Spleen (tissue), 11 donors: ENCODE results near the gene KHDC4. TPM values are rescaled to one million over a fixed set of nuclear protein-coding genes. Genes with fewer than 3 reads are reported as not detected.

Source experiments
- DNase-seq: peaks from one replicate; pipeline ENCODE4 v3.0.0-alpha.2; 2020
- H3K27ac ChIP-seq, 8 donors: fragments of 200-600 bp; sonication (generic) in 7 of 8; 1 replicate in 4 of 8; 2 replicates in 4 of 8; pipeline versions ENCODE4 v1.5.0 to v1.8.0; 2016 to 2021; ENCODE audit warnings: inconsistent platforms in 4 of 8, mild to moderate bottlenecking in 4 of 8, moderate library complexity in 1 of 8
- H3K27me3 ChIP-seq, 7 donors: fragments of 200-600 bp; sonication (generic) in 6 of 7; replicated peaks in 1 of 7; 1 replicate in 4 of 7; 2 replicates in 3 of 7; pipeline versions ENCODE4 v1.5.0 to v1.8.0; 2016 to 2021; ENCODE audit warnings: inconsistent platforms in 3 of 7, mild to moderate bottlenecking in 1 of 7
- H3K36me3 ChIP-seq, 6 donors: fragments of 200-600 bp; sonication (generic) in 5 of 6; 1 replicate in 4 of 6; 2 replicates in 2 of 6; pipeline versions ENCODE4 v1.5.0 to v1.8.0; 2016 to 2021; ENCODE audit warnings: inconsistent platforms in 2 of 6
- H3K4me1 ChIP-seq, 6 donors: fragments of 200-600 bp; sonication (generic) in 5 of 6; 1 replicate in 3 of 6; 2 replicates in 3 of 6; pipeline versions ENCODE4 v1.5.0 to v1.8.0; 2016 to 2021; ENCODE audit warnings: inconsistent platforms in 3 of 6
- H3K4me3 ChIP-seq, 8 donors: fragments of 200-600 bp; sonication (generic) in 7 of 8; 1 replicate in 4 of 8; 2 replicates in 4 of 8; pipeline versions ENCODE4 v1.5.0 to v1.8.0; 2016 to 2021; ENCODE audit warnings: inconsistent platforms in 4 of 8, mild to moderate bottlenecking in 4 of 8, moderate library complexity in 2 of 8
- H3K9me3 ChIP-seq, 8 donors: fragments of 200-600 bp; sonication (generic) in 7 of 8; 1 replicate in 4 of 8; 2 replicates in 4 of 8; pipeline versions ENCODE4 v1.5.0 to v1.8.0; 2016 to 2021; ENCODE audit warnings: inconsistent platforms in 4 of 8
- POLR2A ChIP-seq, 3 donors: fragments of 450-650 bp; IDR thresholded peaks; one replicate each; pipeline ENCODE4 v1.5.1; 2017; ENCODE audit warnings: antibody characterized with exemption in 3 of 3, mild to moderate bottlenecking in 1 of 3
- POLR2AphosphoS5 ChIP-seq, 3 donors: sonication (generic); formaldehyde crosslinking; IDR thresholded peaks; one replicate each; pipeline ENCODE4 v1.5.1; 2017; ENCODE audit warnings: antibody characterized with exemption in 3 of 3
- WGBS, 5 donors: extraction: QIAGEN DNeasy Blood & Tissue Kit in 3 of 5; methylation state at CpG; one replicate each; pipeline versions ENCODE4 v1.1.5 to v1.1.7; 2013 to 2018; 5-methylcytosine and 5-hydroxymethylcytosine counted together
- intact Hi-C: fragments of 100-400 bp; cut with DNase I; formaldehyde crosslinking; loops from one replicate; pipeline ENCODE4 v1.15.0; 2023; ENCODE audit warnings: low total_unique reads
- polyA plus RNA-seq, 3 donors: library from polyadenylated mRNA; stranded (reverse); fragments of 200-250 nt; gene quantifications; one replicate each; pipeline ENCODE4 v1.2.1, GENCODE V29; 2013
- total RNA-seq, 7 donors: library from RNA; depleted of rRNA in 3 of 7; stranded (reverse); fragments of >200 nt in 3 of 7; fragmentation: NEBNext Ultra II Directional in 4 of 7; extraction: Animal tissue kit (Norgen Biotek cat#: 25700) in 4 of 7; gene quantifications; one replicate each; pipeline versions ENCODE4 v1.1.0 to v1.2.1, GENCODE V29; 2016 to 2021
- TF ChIP-seq, protein P1 (sequence below), 11 experiments: fragments of 200-600 bp in 7 of 11; fragments of 450-650 bp in 4 of 11; sonication (generic) in 4 of 11; IDR thresholded peaks in 8 of 11; conservative IDR thresholded peaks in 3 of 11; 1 replicate in 7 of 11; 2 replicates in 4 of 11; pipeline versions ENCODE4 v1.4.0 to v1.8.0; 2016 to 2021; ENCODE audit warnings: antibody characterized with exemption in 11 of 11, inconsistent platforms in 4 of 11, mild to moderate bottlenecking in 1 of 11
- donor health status: healthy with polysubstance abuse.
- donor health status: DM: no; HTN: no; CAD: no; lungs with moderate emphysema.
- donor health status: DM: no; HTN: no; CAD: no.
- donor health status: Bipolar disorder and iron deficiency.
- donor health status: healthy.
- donor health status: DM: no; HTN: no; CAD: no.
- donor health status: DM: yes; HTN: yes; CAD: no.

The KHDC4 gene
- total and polyA plus RNA-seq, 10 donors, result 24.9 to 70.5 (median 50.7) TPM

DNA sequence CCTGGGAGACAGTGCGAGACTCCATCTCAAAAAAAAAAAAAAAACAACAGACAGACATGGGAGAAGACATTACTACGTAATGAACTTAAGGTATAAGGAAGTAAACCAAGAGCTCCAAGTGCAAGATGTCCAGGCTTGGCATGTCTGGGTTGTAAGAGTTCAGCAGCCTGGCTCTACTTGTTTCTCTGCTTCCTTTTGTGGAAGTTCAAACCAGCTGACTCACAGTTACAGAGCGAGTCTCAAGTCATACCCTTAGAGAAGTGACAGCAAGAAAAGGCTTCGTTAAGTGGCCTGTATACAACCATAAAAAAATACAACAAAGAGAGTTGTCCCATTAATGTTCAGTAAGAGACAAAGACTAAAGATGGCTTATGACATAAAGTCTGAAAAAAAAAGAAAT, 24.3 kb downstream of the KHDC4 start:
- intact Hi-C loops, result no loop called here
- WGBS, 5 donors, result 45 to 61% (median 47%) methylated on average over 4 of the region's 4 CpGs
- H3K27ac ChIP-seq, result peak overlapping the region; percentile 76 to 94 (median 92)
- DNase-seq, result no peak
- peak in 1 of 3 donors; percentile 41 for TF ChIP-seq POLR2AphosphoS5 (IDR thresholded peaks at IDR 0.05)
- TF ChIP-seq, protein P1, sequence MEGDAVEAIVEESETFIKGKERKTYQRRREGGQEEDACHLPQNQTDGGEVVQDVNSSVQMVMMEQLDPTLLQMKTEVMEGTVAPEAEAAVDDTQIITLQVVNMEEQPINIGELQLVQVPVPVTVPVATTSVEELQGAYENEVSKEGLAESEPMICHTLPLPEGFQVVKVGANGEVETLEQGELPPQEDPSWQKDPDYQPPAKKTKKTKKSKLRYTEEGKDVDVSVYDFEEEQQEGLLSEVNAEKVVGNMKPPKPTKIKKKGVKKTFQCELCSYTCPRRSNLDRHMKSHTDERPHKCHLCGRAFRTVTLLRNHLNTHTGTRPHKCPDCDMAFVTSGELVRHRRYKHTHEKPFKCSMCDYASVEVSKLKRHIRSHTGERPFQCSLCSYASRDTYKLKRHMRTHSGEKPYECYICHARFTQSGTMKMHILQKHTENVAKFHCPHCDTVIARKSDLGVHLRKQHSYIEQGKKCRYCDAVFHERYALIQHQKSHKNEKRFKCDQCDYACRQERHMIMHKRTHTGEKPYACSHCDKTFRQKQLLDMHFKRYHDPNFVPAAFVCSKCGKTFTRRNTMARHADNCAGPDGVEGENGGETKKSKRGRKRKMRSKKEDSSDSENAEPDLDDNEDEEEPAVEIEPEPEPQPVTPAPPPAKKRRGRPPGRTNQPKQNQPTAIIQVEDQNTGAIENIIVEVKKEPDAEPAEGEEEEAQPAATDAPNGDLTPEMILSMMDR (IDR thresholded peaks at IDR 0.05 in 8 of 11, conservative IDR thresholded peaks at IDR 0.05 in 3 of 11), result no peak
- peaks cover 0 to 83% (median 69%) of the 10 kb centered on the region in 6 donors for H3K36me3 ChIP-seq
- peak overlapping the region; percentile 58 to 84 (median 69) for H3K4me3 ChIP-seq
- peaks cover 13 to 47% (median 29%) of the 10 kb centered on the region in 6 donors for H3K4me1 ChIP-seq
- no peaks in the 10 kb centered on the region for H3K27me3 ChIP-seq
- H3K9me3 ChIP-seq, result no peaks in the 10 kb centered on the region

GRCh38 chr1:155904261-155904660, 30.0 kb downstream of the KHDC4 start:
- peaks cover 6 to 100% (median 93%) of the 10 kb centered on the region in 6 donors for H3K36me3 ChIP-seq
- WGBS, 5 donors, result 92 to 96% (median 95%) methylated on average over 12 of the region's 12 CpGs
- TF ChIP-seq POLR2A (IDR thresholded peaks at IDR 0.05) (no peak), POLR2AphosphoS5 (IDR thresholded peaks at IDR 0.05) (no peak)
- TF ChIP-seq, protein P1 (IDR thresholded peaks at IDR 0.05 in 8 of 11, conservative IDR thresholded peaks at IDR 0.05 in 3 of 11), result no peak
- H3K9me3 ChIP-seq, result no peaks in the 10 kb centered on the region
- intact Hi-C loops, result no loop called here
- no peak for DNase-seq
- H3K4me3 ChIP-seq, result no peak overlapping the region
- no peaks in the 10 kb centered on the region for H3K27me3 ChIP-seq
- H3K4me1 ChIP-seq, result peaks cover 0 to 23% (median 10%) of the 10 kb centered on the region in 6 donors
- H3K27ac ChIP-seq, result no peak overlapping the region

GRCh38 chr1:155900161-155900560, 34.1 kb downstream of the KHDC4 start:
- no peaks in the 10 kb centered on the region for H3K4me1 ChIP-seq
- H3K27me3 ChIP-seq, result no peaks in the 10 kb centered on the region
- TF ChIP-seq POLR2AphosphoS5 (IDR thresholded peaks at IDR 0.05) (no peak), POLR2A (IDR thresholded peaks at IDR 0.05) (no peak)
- TF ChIP-seq, protein P1 (IDR thresholded peaks at IDR 0.05 in 8 of 11, conservative IDR thresholded peaks at IDR 0.05 in 3 of 11), result no peak
- no peak for DNase-seq
- H3K27ac ChIP-seq, result no peak overlapping the region
- H3K9me3 ChIP-seq, result no peaks in the 10 kb centered on the region
- WGBS, 5 donors, result 87 to 94% (median 93%) methylated on average over 4 of the region's 4 CpGs
- H3K4me3 ChIP-seq, result no peak overlapping the region
- intact Hi-C loops, result no loop called here
- H3K36me3 ChIP-seq, result peaks cover 6 to 100% (median 85%) of the 10 kb centered on the region in 6 donors

- TF ChIP-seq POLR2A (IDR thresholded peaks at IDR 0.05) (no peak), POLR2AphosphoS5 (IDR thresholded peaks at IDR 0.05) (no peak)
- TF ChIP-seq, protein P1 (IDR thresholded peaks at IDR 0.05 in 8 of 11, conservative IDR thresholded peaks at IDR 0.05 in 3 of 11), result no peak
- peaks cover 6 to 96% (median 80%) of the 10 kb centered on the region in 6 donors for H3K36me3 ChIP-seq
- H3K27me3 ChIP-seq, result no peaks in the 10 kb centered on the region
- intact Hi-C loops, result no loop called here
- no peak overlapping the region for H3K4me3 ChIP-seq
- H3K27ac ChIP-seq, result no peak overlapping the region
- no peaks in the 10 kb centered on the region for H3K4me1 ChIP-seq
- 92 to 98% (median 97%) methylated on average over 2 of the region's 2 CpGs for WGBS, 5 donors
- H3K9me3 ChIP-seq, result no peaks in the 10 kb centered on the region
- no peak for DNase-seq
Measured at GRCh38 chr1:155899683-155900082, 34.5 kb downstream of the KHDC4 start.
